Testis (tissue), 2 donors: ENCODE measurements around the gene RIPOR2.

Experiments used
- POLR2A ChIP-seq: fragments of 450-650 bp; IDR thresholded peaks from one replicate; pipeline ENCODE4 v1.6.1; 2017; ENCODE audit warnings: antibody characterized with exemption, mild to moderate bottlenecking, moderate library complexity
- TF ChIP-seq, protein P1 (sequence below), 3 experiments: fragments of 450-650 bp in 2 of 3; fragments of 200-600 bp in 1 of 3; sonication (generic) in 1 of 3; IDR thresholded peaks; one replicate each; pipeline ENCODE4 v1.5.1; 2016 to 2019; ENCODE audit warnings: antibody characterized with exemption in 3 of 3, mild to moderate bottlenecking in 2 of 3, moderate library complexity in 1 of 3

GRCh38 chr6:24872779-24873178 is 63.0 kb downstream of the RIPOR2 start:
- TF ChIP-seq, protein P1, sequence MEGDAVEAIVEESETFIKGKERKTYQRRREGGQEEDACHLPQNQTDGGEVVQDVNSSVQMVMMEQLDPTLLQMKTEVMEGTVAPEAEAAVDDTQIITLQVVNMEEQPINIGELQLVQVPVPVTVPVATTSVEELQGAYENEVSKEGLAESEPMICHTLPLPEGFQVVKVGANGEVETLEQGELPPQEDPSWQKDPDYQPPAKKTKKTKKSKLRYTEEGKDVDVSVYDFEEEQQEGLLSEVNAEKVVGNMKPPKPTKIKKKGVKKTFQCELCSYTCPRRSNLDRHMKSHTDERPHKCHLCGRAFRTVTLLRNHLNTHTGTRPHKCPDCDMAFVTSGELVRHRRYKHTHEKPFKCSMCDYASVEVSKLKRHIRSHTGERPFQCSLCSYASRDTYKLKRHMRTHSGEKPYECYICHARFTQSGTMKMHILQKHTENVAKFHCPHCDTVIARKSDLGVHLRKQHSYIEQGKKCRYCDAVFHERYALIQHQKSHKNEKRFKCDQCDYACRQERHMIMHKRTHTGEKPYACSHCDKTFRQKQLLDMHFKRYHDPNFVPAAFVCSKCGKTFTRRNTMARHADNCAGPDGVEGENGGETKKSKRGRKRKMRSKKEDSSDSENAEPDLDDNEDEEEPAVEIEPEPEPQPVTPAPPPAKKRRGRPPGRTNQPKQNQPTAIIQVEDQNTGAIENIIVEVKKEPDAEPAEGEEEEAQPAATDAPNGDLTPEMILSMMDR (IDR thresholded peaks at IDR 0.05): no peak
- no peak for TF ChIP-seq POLR2A
